K562 (cell line): ENCODE results near the gene ZBTB38. TPM values are rescaled to one million over a fixed set of nuclear protein-coding genes. Genes with fewer than 3 reads are reported as not detected.

Source experiments
- ATAC-seq: fragments of 200-7000 bp; cut with Tn5 transposase; 3 replicates; pipeline ENCODE4 v1.9.1; 2020; ENCODE audit warnings: moderate library complexity
- BruUV-seq: library from RNA; stranded (reverse); fragments of 400-500 nt; replicated peaks from 2 replicates; lab custom pipeline; 2021; lab: Mats Ljungman, UMichigan
- CTCF ChIA-PET: fragments of 300-600 bp; formaldehyde crosslinking; extraction: SDS; loops from one replicate; lab custom pipeline; 2021; ENCODE audit warnings: low intra/inter-chr PET ratio; lab: Yijun Ruan, JAX
- POLR2A ChIA-PET: fragments of 300-600, 350-650 bp; sonication (Branson Sonifier 250); formaldehyde crosslinking; extraction: SDS; loops from one replicate; lab custom pipeline; 2021; ENCODE audit warnings: antibody characterized with exemption, inconsistent platforms; lab: Yijun Ruan, JAX
- DNase-seq, 4 experiments: peaks; one replicate each; pipeline versions ENCODE4 v3.0.0 to v3.0.0-alpha.2; 2011 to 2018; ENCODE audit warnings: low spot score in 3 of 4, mixed read lengths in 3 of 4; ENCODE audit errors: extremely low read depth in 1 of 4
- FAIRE-seq: peaks from 2 replicates; lab custom pipeline; 2011; peaks lifted over from hg19 to GRCh38; lab: Jason Lieb, UNC
- H2AFZ ChIP-seq: 2 replicates; pipeline ENCODE4 v1.6.0; 2011; ENCODE audit warnings: low read depth, low read length, control low read depth, inconsistent platforms
- H3K27ac ChIP-seq: fragments of 200-600 bp; 3 replicates; pipeline ENCODE4 v1.8.0; 2011; ENCODE audit warnings: low read depth, mild to moderate bottlenecking, control low read depth, inconsistent platforms, low read length, moderate library complexity, mixed read lengths; ENCODE audit errors: extremely low read depth
- H3K27me3 ChIP-seq, 2 experiments: fragments of 300-600 bp in 1 of 2; 2 replicates in 1 of 2; 3 replicates in 1 of 2; pipeline versions ENCODE4 v1.6.0 to v1.8.0; 2011; ENCODE audit warnings: inconsistent platforms in 2 of 2, low read length in 2 of 2, mild to moderate bottlenecking in 1 of 2, mixed read lengths in 1 of 2, moderate library complexity in 1 of 2; ENCODE audit not compliant: control insufficient read depth in 2 of 2, insufficient read depth in 2 of 2
- H3K36me3 ChIP-seq: fragments of 300-600 bp; 3 replicates; pipeline ENCODE4 v1.8.0; 2011; ENCODE audit warnings: mild to moderate bottlenecking, low read length, inconsistent platforms; ENCODE audit not compliant: control insufficient read depth, insufficient read depth
- H3K4me1 ChIP-seq, 2 experiments: fragments of 200-600 bp in 1 of 2; replicated peaks in 1 of 2; 2 replicates in 1 of 2; 3 replicates in 1 of 2; pipeline versions ENCODE4 v1.5.1 to v1.8.0; 2011; ENCODE audit warnings: inconsistent platforms in 2 of 2, low read length in 2 of 2, mild to moderate bottlenecking in 1 of 2, mixed read lengths in 1 of 2, moderate library complexity in 1 of 2; ENCODE audit not compliant: control insufficient read depth in 2 of 2, insufficient read depth in 2 of 2
- H3K4me2 ChIP-seq: 2 replicates; pipeline ENCODE4 v1.6.1; 2011; ENCODE audit warnings: low read length, control low read depth, inconsistent platforms, mixed read lengths; ENCODE audit not compliant: insufficient read depth
- H3K4me3 ChIP-seq: fragments of 200-600 bp; sonication (generic), shearing (Covaris generic); 2 replicates; pipeline ENCODE4 v1.5.1; 2016; ENCODE audit warnings: control low read depth, inconsistent platforms
- H3K79me2 ChIP-seq: fragments of 200-600 bp; 3 replicates; pipeline ENCODE4 v1.8.0; 2011; ENCODE audit warnings: low read length, inconsistent platforms; ENCODE audit not compliant: control insufficient read depth, insufficient read depth
- H3K9ac ChIP-seq, 2 experiments: 2 replicates each; pipeline versions ENCODE4 v1.6.0 to v1.6.1; 2011; ENCODE audit warnings: low read depth in 2 of 2, low read length in 2 of 2, control low read depth in 1 of 2, inconsistent platforms in 1 of 2, mild to moderate bottlenecking in 1 of 2, mixed read lengths in 1 of 2; ENCODE audit not compliant: insufficient read depth in 1 of 2
- H3K9me1 ChIP-seq: one replicate; pipeline ENCODE4 v1.6.0; 2011; ENCODE audit warnings: inconsistent platforms, mild to moderate bottlenecking, low read length, moderate library complexity; ENCODE audit not compliant: control insufficient read depth, insufficient read depth
- H3K9me3 ChIP-seq: replicated peaks from 2 replicates; pipeline ENCODE4 v1.5.1; 2011; ENCODE audit warnings: low read depth, low read length, inconsistent platforms; ENCODE audit not compliant: control insufficient read depth, insufficient read depth
- H4K20me1 ChIP-seq: replicated peaks from 2 replicates; pipeline ENCODE4 v1.6.1; 2011; ENCODE audit warnings: low read length, inconsistent platforms, mixed read lengths; ENCODE audit not compliant: control insufficient read depth, insufficient read depth
- CBX1 ChIP-seq: sonication (generic); IDR thresholded peaks from 2 replicates; pipeline ENCODE4 v1.6.1; 2016; ENCODE audit warnings: antibody characterized with exemption, low read depth, mild to moderate bottlenecking
- CREM ChIP-seq: IDR thresholded peaks from 2 replicates; pipeline ENCODE4 v1.6.1; 2014; ENCODE audit warnings: antibody characterized with exemption, low read depth
- FOXA3 ChIP-seq, 2 experiments: fragments of 450-650 bp in 1 of 2; sonication (generic) in 1 of 2; formaldehyde crosslinking; IDR thresholded peaks in 1 of 2; conservative IDR thresholded peaks in 1 of 2; 2 replicates each; pipeline versions ENCODE4 v1.4.0 to v1.8.0; 2020 to 2022; ENCODE audit warnings: mild to moderate bottlenecking in 2 of 2, missing genetic modification reagents in 1 of 2
- HSF4 ChIP-seq: fragments of 250-450 bp; sonication (Bioruptor Pico); IDR thresholded peaks from 2 replicates; pipeline ENCODE4 v2.1.2; 2022; ENCODE audit warnings: mild to moderate bottlenecking, moderate library complexity, borderline replicate concordance
- MCM5 ChIP-seq: fragments of 450-650 bp; IDR thresholded peaks from 2 replicates; pipeline ENCODE4 v1.6.1; 2016; ENCODE audit warnings: low read depth
- NELFE ChIP-seq: IDR thresholded peaks from 2 replicates; pipeline ENCODE4 v1.6.1; 2011; ENCODE audit warnings: mild to moderate bottlenecking; ENCODE audit not compliant: insufficient read depth, insufficient read length
- NFRKB ChIP-seq: fragments of 450-650 bp; IDR thresholded peaks from 2 replicates; pipeline ENCODE4 v1.6.1; 2016; ENCODE audit warnings: low read depth
- SAP30 ChIP-seq: fragments of 200-600 bp; sonication (generic); IDR thresholded peaks from 2 replicates; pipeline ENCODE4 v1.6.1; 2012; ENCODE audit warnings: borderline replicate concordance, low read depth, mild to moderate bottlenecking, moderate library complexity, low read length, control low read depth, inconsistent platforms; ENCODE audit not compliant: insufficient read depth, poor library complexity, severe bottlenecking
- ZC3H8 ChIP-seq: fragments of 450-650 bp; IDR thresholded peaks from 2 replicates; pipeline ENCODE4 v1.6.1; 2017
- ZNF134 ChIP-seq: fragments of 250-450 bp; sonication (Bioruptor Pico); conservative IDR thresholded peaks from 2 replicates; pipeline ENCODE4 v1.4.0; 2020
- ZNF143 ChIP-seq: sonication (generic); formaldehyde crosslinking; IDR thresholded peaks from 2 replicates; pipeline ENCODE4 v1.9.0; 2022; ENCODE audit warnings: mild to moderate bottlenecking, missing genetic modification reagents
- ZNF239 ChIP-seq: fragments of 250-450 bp; sonication (Bioruptor Pico); IDR thresholded peaks from 2 replicates; pipeline ENCODE4 v1.4.0; 2020; ENCODE audit warnings: mild to moderate bottlenecking
- ZNF507 ChIP-seq: conservative IDR thresholded peaks from 2 replicates; pipeline ENCODE4 v1.6.1; 2017; ENCODE audit warnings: missing genetic modification characterization, missing compliant biosample characterization
- WGBS: fragments of 100-300 bp; shearing (Covaris generic); methylation state at CpG from one replicate; pipeline ENCODE4 v1.1.6; 2016; ENCODE audit warnings: low coverage, mixed read lengths; ENCODE audit not compliant: insufficient coverage; ENCODE audit errors: missing lambda C conversion rate; 5-methylcytosine and 5-hydroxymethylcytosine counted together
- in situ Hi-C: fragments of 300-500 bp; cut with MboI; formaldehyde crosslinking; loops from 4 replicates; pipeline ENCODE4 v1.15.0; 2018; ENCODE audit warnings: inconsistent platforms, mixed read lengths
- intact Hi-C: fragments of 100-400 bp; cut with micrococcal nuclease; formaldehyde crosslinking; loops from 2 replicates; pipeline ENCODE4 v1.14.2; 2022
- polyA plus RNA-seq, 8 experiments: library from polyadenylated mRNA; depleted of rRNA in 4 of 8; stranded (reverse) in 5 of 8; unstranded in 3 of 8; fragments of >200 nt; fragmentation: Nextera tagmentation in 2 of 8; fragmentation: Illumina TruSeq in 1 of 8; extraction: Ambion mirVana in 2 of 8; extraction: Trizol in 1 of 8; gene quantifications; 2 replicates each; pipeline versions ENCODE4 v1.2.1 to v1.2.3, GENCODE V29; 2011 to 2014; ENCODE audit warnings: inconsistent platforms in 1 of 8, missing spikeins in 1 of 8
- total RNA-seq, 7 experiments: library from RNA; depleted of rRNA in 6 of 7; stranded (reverse); fragments of >200 nt in 6 of 7; fragmentation: Illumina TruSeq in 2 of 7; extraction: Trizol in 2 of 7; gene quantifications; 2 replicates each; pipeline versions ENCODE4 v1.2.1 to v1.2.3, GENCODE V29; 2011 to 2021; ENCODE audit warnings: low replicate concordance in 1 of 7
- TF ChIP-seq, protein P1 (sequence below): sonication (generic); formaldehyde crosslinking; IDR thresholded peaks from 2 replicates; pipeline ENCODE4 v1.8.0; 2022; ENCODE audit warnings: mild to moderate bottlenecking, missing genetic modification reagents

ZBTB38 gene
- total and polyA plus RNA-seq, 9 of the 15 experiments (the other 6 are each of a cell fraction or from before 2014, with no cell fraction given) = 12.1 to 39.4 (median 22.9) TPM

DNA sequence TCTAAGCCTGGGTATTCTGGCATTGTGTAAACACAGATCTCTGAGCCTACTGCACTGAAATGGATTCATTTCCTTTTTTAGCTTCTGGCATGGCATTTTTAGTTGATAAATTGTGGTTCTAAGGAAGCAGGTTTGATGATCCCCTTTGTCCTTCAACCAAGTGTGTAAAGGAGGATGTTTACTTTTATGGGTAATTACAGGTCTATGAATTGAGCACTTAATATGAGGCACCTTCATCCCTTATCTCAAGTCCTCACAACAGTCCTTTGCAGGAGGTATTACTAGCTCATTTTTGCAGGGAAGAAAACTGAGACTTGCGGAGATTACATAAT lies 30.8 kb upstream of the ZBTB38 start:
- in situ Hi-C loops = no loop called here
- Histone ChIP-seq H3K9me1 (no peaks in the 10 kb centered on the region), H3K79me2 (no peaks in the 10 kb centered on the region), H3K9me3 (no peaks in the 10 kb centered on the region), H2AFZ (peak overlapping the region; percentile 86), H3K4me2 (no peak overlapping the region), H3K9ac (no peak overlapping the region), H4K20me1 (no peaks in the 10 kb centered on the region), H3K36me3 (no peaks in the 10 kb centered on the region), H3K4me1 (peaks cover 11 to 51% of the 10 kb centered on the region in 2 experiments), H3K27me3 (no peaks in the 10 kb centered on the region), H3K27ac (peak overlapping the region; percentile 5; the same call in 1 of the 3 replicates), H3K4me3 (no peak overlapping the region)
- FAIRE-seq (no peak), ATAC-seq (no peak), DNase-seq (no peak)
- 95% methylated on average over 1 of the region's 1 CpG for WGBS
- BruUV-seq = no TSS peak
- intact Hi-C loops = no loop called here
- ChIA-PET POLR2A (interaction anchor here (1.0 to 1.8 kb wide), 3 partner anchors 10 to 26 kb away, joined by 3 to 6 read pairs (median 4); no protein-coding TSS in a partner anchor), CTCF (no interaction called here)
- TF ChIP-seq ZNF239 = no peak
- no peak for TF ChIP-seq SAP30
- 0 out of 4 replicates have a peak, but pooled peaks of 1 of the 2 experiments have one; percentile 24 for TF ChIP-seq FOXA3 (CRISPR knock-in tag; conservative IDR thresholded peaks at IDR 0.05 in 1 of 2, IDR thresholded peaks at IDR 0.05 in 1 of 2)

DNA sequence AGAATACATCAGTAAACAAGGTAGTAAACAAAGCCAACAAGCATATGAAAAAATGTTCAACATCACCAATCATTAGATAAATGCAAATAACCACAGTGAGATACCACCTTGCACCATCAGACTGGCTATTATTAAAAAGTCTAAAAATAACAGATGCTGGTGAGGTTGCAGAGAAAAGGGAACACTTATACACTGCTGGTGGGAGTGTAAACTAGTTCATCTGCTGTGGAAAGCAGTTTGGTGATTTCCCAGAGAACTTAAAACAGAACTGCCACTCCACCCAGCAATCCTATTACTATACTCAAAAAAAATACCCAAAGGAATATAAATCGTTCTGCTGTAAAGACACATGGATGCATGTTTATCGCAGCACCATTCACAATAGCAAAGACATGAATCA lies 30.3 kb upstream of the ZBTB38 start:
- H3K4me3 ChIP-seq = no peak overlapping the region
- DNase-seq (no peak), FAIRE-seq (no peak), ATAC-seq (no peak)
- no peak overlapping the region for H3K4me2 ChIP-seq
- H3K9me1 ChIP-seq = no peaks in the 10 kb centered on the region
- intact Hi-C loops = no loop called here
- no peaks in the 10 kb centered on the region for H4K20me1 ChIP-seq
- no TSS peak for BruUV-seq
- in situ Hi-C loops = no loop called here
- H3K36me3 ChIP-seq = no peaks in the 10 kb centered on the region
- H3K9ac ChIP-seq = no peak overlapping the region
- WGBS = 76% methylated on average over 2 of the region's 2 CpGs
- no peak overlapping the region for H3K27ac ChIP-seq
- H3K79me2 ChIP-seq = no peaks in the 10 kb centered on the region
- no peak overlapping the region for H2AFZ ChIP-seq
- CTCF ChIA-PET = no interaction called here
- peaks cover 9 to 51% of the 10 kb centered on the region in 2 experiments for H3K4me1 ChIP-seq
- POLR2A ChIA-PET = interaction anchor here (1.4 kb wide), 1 partner anchor 9 kb away, joined by 6 read pairs; no protein-coding TSS in a partner anchor
- H3K27me3 ChIP-seq = no peaks in the 10 kb centered on the region
- H3K9me3 ChIP-seq = no peaks in the 10 kb centered on the region
- TF ChIP-seq, protein P1, sequence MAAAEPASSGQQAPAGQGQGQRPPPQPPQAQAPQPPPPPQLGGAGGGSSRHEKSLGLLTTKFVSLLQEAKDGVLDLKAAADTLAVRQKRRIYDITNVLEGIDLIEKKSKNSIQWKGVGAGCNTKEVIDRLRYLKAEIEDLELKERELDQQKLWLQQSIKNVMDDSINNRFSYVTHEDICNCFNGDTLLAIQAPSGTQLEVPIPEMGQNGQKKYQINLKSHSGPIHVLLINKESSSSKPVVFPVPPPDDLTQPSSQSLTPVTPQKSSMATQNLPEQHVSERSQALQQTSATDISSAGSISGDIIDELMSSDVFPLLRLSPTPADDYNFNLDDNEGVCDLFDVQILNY (CRISPR knock-in tag) = no peak
- no peak for TF ChIP-seq ZC3H8
- TF ChIP-seq ZNF143 (CRISPR knock-in tag) = no peak
- no peak for TF ChIP-seq CBX1
- no peak for TF ChIP-seq ZNF507
- no peak for TF ChIP-seq ZNF134 (CRISPR knock-in tag)
- no peak for TF ChIP-seq HSF4 (CRISPR knock-in tag)
- no peak for TF ChIP-seq NELFE
- no peak for TF ChIP-seq NFRKB
- no peak for TF ChIP-seq MCM5
- TF ChIP-seq CREM = no peak
